Stimulated activated CD4-positive, alpha-beta T cell treated with anti-CD3 and anti-CD28 coated beads, Interleukin-4, amount 100 ng/mL, for 1 hour (primary cell): ENCODE data around the gene SELENOH.
"Not testable (repeated sequence)": the region's sequence is repeated elsewhere in the genome, so short reads cannot be mapped to it uniquely, and the experiment has no call there.

Source experiments
- DNase-seq: peaks from one replicate; pipeline ENCODE4 v3.0.0-alpha.2; 2020

Gene SELENOH

GRCh38 chr11:57741132-57742086 is at the start of gene SELENOH:
SELENOH (plus strand) TSS chr11:57741491; CDS start chr11:57741596, 105 bp downstream.
- peak; percentile 94 for DNase-seq

- DNase-seq: no peak
Measured at GRCh38 chr11:57698843-57699365, 42.4 kb upstream of the SELENOH start.

GRCh38 chr11:57699813-57700212 is 41.5 kb upstream of the SELENOH start:
- DNase-seq: no peak

DNA sequence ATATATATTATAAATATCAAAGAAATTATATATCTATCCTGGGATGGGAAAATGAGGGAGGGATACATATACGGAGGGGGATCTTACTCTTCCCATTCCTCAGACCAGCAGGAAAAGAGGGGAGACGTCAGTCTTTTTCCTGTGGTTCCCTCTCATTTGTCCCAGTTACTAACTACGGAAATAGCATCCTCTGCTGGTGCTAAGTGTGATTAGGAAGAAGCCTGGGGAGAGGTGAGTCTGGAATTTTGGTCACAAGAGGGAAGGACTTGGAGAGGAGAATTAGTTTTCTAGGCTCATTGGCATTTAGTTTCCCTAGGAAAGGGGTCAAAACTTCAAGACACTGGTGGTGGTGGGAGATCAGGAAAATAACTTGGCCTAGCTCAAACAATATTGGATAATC is 40.9 kb upstream of the SELENOH start:
- DNase-seq: no peak

GRCh38 chr11:57703341-57703740 is 38.0 kb upstream of the SELENOH start:
- no peak for DNase-seq

DNA sequence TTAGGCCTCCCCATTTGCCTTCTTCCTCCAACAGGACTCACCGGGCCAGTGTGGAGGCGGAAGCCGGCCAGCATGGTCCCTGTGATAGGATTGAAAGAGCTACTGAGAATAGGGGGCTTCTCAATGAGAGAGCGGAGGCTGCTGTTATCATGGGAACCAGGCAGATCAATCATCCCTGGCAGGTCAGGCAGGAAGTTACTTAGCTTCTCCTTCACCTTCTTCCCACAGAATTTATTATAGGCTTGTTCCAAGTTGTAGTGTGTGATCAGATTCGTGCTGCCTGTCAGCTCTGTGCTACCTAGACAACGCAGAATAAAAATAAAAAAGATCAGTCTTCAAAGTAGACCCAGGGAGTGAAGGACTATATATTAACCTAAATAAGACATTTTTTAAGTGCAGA is 36.4 kb upstream of the SELENOH start:
- no peak for DNase-seq

- not testable (repeated sequence) for DNase-seq
Measured at GRCh38 chr11:57705432-57705831, 35.9 kb upstream of the SELENOH start.

- DNase-seq: no peak
Measured at GRCh38 chr11:57709802-57710367, 31.4 kb upstream of the SELENOH start.

GRCh38 chr11:57711414-57712255 is 29.7 kb upstream of the SELENOH start, which contains the start of gene MED19:
MED19 (minus strand) TSS chr11:57712215; CDS start chr11:57712179, 36 bp downstream.
- DNase-seq: peak; percentile 65

DNA sequence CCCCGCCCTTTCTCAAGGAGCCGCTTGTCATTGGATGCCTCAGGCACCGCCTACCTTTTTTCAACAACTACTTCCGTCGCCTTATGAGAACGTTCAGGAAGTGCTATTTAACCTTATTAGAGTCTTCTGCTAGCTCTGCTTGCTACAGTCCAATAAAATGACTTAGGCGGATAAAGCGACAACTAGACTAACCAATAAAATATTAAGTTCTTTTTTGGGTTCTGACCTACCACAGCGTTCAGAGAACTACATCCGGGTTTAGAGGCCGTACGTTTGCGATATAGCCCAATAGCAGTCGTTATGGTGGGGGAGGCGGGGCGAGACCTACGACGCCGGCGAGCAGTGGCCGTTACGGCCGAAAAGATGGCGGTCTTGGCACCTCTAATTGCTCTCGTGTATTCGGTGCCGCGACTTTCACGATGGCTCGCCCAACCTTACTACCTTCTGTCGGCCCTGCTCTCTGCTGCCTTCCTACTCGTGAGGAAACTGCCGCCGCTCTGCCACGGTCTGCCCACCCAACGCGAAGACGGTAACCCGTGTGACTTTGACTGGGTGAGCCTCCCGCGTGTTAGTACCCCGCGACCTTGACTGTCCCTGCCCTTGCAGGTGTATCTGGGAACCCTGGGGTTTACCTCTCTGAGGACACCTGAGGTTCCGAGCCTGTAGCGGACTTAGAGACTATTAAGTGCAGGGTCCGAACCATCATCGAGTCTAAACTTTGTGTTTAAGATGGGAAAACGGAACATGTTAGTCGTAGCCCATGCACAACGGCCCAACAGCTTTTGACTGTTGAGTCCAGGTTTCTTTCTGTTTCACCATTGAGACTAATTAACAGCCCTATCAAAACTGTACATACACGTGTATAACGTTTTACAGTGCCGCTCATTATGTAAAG is 28.8 kb upstream of the SELENOH start, which contains the start of gene TMX2:
TMX2 (plus strand) TSS at position 338 of the 895 bp plus-strand sequence; CDS start at position 364, 26 bp downstream.
- DNase-seq: peak; percentile 88

- DNase-seq: no peak
Measured at GRCh38 chr11:57713835-57714234, 27.5 kb upstream of the SELENOH start.

DNA sequence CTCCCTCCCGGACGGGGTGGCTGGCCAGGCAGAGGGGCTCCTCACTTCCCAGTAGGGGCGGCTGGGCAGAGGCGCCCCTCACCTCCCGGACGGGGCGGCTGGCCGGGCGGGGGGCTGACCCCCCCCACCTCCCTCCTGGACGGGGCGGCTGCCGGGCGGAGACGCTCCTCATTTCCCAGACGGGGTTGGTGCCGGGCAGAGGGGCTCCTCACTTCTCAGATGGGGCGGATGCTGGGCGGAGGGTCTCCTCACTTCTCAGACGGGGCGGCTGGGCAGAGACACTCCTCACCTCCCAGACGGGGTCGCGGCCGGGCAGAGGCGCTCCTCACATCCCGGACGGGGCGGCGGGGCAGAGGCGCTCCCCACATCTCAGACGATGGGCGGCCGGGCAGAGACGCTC is 24.6 kb upstream of the SELENOH start:
- not testable (repeated sequence) for DNase-seq

- no peak for DNase-seq
Measured at GRCh38 chr11:57727185-57727584, 14.1 kb upstream of the SELENOH start.

- DNase-seq: no peak
Measured at GRCh38 chr11:57728829-57729228, 12.5 kb upstream of the SELENOH start.

GRCh38 chr11:57729479-57729878 is 11.8 kb upstream of the SELENOH start:
- DNase-seq: no peak

- DNase-seq: no peak
Measured at GRCh38 chr11:57732661-57733060, 8.6 kb upstream of the SELENOH start.

- no peak for DNase-seq
Measured at GRCh38 chr11:57735619-57736298, 5.5 kb upstream of the SELENOH start.

GRCh38 chr11:57742087-57742452 is 779 bp downstream of the SELENOH start:
- DNase-seq: no peak

DNA sequence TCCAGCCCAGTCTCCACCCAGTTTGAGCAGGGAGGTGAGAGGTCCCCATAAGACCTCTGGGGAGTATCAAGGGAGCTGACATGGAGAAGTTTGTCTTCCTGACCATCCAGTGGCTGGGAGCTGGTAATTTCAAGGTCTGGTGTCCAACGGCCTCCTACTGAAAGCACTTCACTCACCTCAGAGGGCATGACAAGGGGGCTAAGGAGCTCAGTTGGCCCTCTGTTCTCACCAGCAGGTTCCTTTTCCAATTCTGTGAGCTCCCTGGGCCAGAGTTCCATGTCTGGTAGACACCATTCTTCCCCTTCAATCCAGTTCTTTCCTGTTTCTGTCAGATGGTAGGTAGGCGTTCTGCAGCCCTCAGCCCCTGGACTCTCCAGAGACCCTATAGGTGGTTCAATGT is 3.1 kb downstream of the SELENOH start:
- DNase-seq: no peak

DNA sequence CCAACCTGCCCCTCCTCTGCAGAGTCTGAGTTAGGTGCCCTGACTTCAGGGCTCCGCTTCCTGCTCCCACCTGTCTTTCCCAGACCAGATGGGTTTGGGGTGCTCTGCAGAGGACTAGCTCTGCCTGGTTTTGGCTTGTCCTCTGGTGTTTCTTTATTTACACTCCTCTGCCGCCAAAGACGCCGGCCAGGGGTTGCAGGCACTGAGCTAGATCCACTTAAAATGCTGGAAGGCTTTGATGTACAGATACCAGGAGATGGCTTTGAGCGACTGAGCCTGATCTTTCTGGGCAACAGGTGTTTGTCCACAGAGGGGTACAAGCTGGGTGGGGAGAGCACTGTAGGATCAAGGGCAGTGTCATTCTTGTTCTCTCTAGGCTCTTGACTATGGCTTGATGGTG is 3.9 kb downstream of the SELENOH start:
- DNase-seq: no peak

DNA sequence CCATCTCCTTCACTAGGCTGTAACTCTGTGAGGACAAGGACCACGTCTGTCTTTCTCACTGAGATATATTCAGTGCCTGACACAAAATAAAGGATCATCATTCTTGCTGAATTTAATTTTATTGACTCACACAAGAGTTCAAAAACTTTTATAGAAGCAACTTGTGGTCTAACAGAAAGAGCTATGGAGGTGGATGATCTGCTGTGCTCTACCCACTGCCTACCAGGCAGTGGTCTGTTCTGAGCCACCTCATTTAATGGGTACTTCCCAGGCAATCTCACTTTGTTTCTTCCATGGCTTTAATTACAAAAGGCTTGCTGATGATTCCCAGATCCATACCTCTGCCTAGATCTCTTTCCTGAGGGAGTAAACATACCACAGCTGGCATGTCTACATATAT is 5.6 kb downstream of the SELENOH start:
- DNase-seq: no peak
